Esophagus (tissue), 2 donors: ENCODE measurements around the gene APBA3. TPM values are rescaled to one million over a fixed set of nuclear protein-coding genes. Genes with fewer than 3 reads are reported as not detected.

ENCODE experiments used
- H3K27ac ChIP-seq, 2 donors: one replicate each; pipeline ENCODE4 v1.5.1; 2013; ENCODE audit warnings: low read depth in 2 of 2, mild to moderate bottlenecking in 2 of 2, inconsistent platforms in 1 of 2, low read length in 1 of 2, moderate library complexity in 1 of 2
- H3K27me3 ChIP-seq, 2 donors: one replicate each; pipeline ENCODE4 v1.6.1; 2013; ENCODE audit warnings: low read length in 2 of 2, control low read depth in 1 of 2, mild to moderate bottlenecking in 1 of 2; ENCODE audit not compliant: insufficient read depth in 2 of 2, control insufficient read depth in 1 of 2
- H3K36me3 ChIP-seq, 2 donors: one replicate each; pipeline ENCODE4 v1.6.1; 2013; ENCODE audit warnings: low read length in 1 of 2; ENCODE audit not compliant: control insufficient read depth in 2 of 2, insufficient read depth in 2 of 2
- H3K4me1 ChIP-seq, 2 donors: one replicate each; pipeline ENCODE4 v1.6.1; 2013; ENCODE audit warnings: low read length in 1 of 2; ENCODE audit not compliant: control insufficient read depth in 2 of 2, insufficient read depth in 2 of 2
- H3K4me3 ChIP-seq, 2 donors: one replicate each; pipeline ENCODE4 v1.5.1; 2013; ENCODE audit warnings: low read length in 2 of 2, mild to moderate bottlenecking in 2 of 2, low read depth in 1 of 2, moderate library complexity in 1 of 2
- H3K9me3 ChIP-seq, 2 donors: one replicate each; pipeline ENCODE4 v1.6.1; 2013; ENCODE audit warnings: mild to moderate bottlenecking in 2 of 2, low read depth in 1 of 2, low read length in 1 of 2, moderate library complexity in 1 of 2; ENCODE audit not compliant: control insufficient read depth in 2 of 2, insufficient read depth in 1 of 2
- WGBS, 2 donors: extraction: QIAGEN DNeasy Blood & Tissue Kit; methylation state at CpG; one replicate each; pipeline ENCODE4 v1.1.7; 2013; 5-methylcytosine and 5-hydroxymethylcytosine counted together
- polyA plus RNA-seq, 2 donors: library from polyadenylated mRNA; stranded (reverse); fragments of 200-250 nt; gene quantifications; one replicate each; pipeline ENCODE4 v1.2.3, GENCODE V29; 2013
- donor health status: healthy with polysubstance abuse.
- donor health status: Bipolar disorder and iron deficiency.

APBA3 gene
- polyA plus RNA-seq, 2 donors, result 12.1 to 16.3 TPM

DNA sequence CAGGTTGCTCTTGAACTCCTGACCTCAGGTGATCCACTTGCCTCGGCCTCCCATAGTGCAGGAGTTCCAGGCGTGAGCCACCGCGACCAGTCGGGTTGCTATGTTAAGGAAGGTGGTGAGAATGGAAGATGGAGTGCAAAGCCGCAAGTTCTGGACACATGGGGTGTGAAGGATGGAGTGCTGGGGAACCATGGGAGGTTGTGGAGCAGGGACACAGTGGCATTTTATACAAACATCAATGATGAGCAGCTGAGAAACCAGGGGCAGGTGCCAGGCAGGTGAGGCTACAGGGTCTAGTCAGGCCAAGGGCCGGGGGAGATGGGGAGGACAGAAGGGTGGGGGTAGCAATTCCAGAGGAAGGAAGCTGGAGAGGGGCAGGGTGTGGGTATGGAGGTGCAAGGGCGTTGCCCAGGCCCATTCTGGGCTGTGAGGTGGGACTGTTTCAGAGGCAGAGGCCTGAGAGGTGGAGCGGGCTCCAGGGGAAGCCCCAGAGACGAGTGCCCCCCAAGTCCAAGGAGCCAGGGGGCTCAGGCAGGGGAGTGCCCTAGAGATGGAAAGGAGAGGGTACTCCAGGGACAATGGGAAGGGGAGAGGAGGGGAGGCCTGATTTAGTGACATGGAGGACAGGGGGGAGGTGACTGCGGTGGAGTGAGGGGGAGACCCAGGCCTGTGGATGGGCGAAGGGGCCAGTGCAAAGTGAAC is 12.5 kb upstream of the APBA3 start:
- Histone ChIP-seq H3K4me3 (no peak overlapping the region), H3K27ac (no peak overlapping the region), H3K36me3 (peaks cover 0 to 3% of the 10 kb centered on the region in 2 donors), H3K4me1 (peaks cover 0 to 3% of the 10 kb centered on the region in 2 donors), H3K9me3 (no peaks in the 10 kb centered on the region), H3K27me3 (no peaks in the 10 kb centered on the region)
- 81 to 85% methylated on average over 12 of the region's 12 CpGs for WGBS, 2 donors

DNA sequence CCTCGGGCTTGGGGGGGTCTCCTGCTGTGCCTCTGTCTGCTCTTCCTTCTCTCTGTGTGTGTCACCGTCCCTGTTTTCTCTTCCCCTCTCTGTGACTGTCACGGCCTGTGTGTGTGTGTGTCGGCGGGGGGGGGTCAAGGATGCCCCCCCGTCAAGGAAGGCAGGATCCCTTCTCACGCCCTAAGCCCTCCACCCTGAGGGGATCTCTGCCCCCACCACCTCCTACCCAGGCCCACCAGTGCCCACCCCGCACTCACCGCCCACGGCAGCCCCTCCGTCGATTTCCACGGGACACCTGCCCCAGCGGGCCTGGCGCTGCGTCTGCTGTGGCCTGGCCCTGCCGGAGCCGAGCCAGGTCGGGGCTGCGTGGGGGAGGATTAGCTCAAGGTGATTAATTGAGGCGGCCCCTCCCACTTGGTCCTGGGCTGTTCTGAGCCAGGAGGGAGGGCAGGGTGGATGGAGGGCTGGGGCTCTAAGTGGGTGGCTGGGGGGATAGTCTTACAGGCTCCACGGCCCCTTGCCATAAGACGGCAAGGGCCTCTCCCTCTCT is 10.5 kb upstream of the APBA3 start, which contains the start of gene RAX2:
TSS of gene RAX2 (minus strand) at position 323 of the 550 bp plus-strand sequence. CDS start 486 bp downstream, outside the sequence.
- Histone ChIP-seq H3K36me3 (peaks cover 9 to 19% of the 10 kb centered on the region in 2 donors), H3K27me3 (no peaks in the 10 kb centered on the region), H3K4me1 (peaks cover 0 to 3% of the 10 kb centered on the region in 2 donors), H3K27ac (no peak within 1 kb of the TSS), H3K9me3 (no peaks in the 10 kb centered on the region), H3K4me3 (no peak within 1 kb of the TSS)
- 34 to 35% methylated on average over 23 of the region's 23 CpGs for WGBS, 2 donors

DNA sequence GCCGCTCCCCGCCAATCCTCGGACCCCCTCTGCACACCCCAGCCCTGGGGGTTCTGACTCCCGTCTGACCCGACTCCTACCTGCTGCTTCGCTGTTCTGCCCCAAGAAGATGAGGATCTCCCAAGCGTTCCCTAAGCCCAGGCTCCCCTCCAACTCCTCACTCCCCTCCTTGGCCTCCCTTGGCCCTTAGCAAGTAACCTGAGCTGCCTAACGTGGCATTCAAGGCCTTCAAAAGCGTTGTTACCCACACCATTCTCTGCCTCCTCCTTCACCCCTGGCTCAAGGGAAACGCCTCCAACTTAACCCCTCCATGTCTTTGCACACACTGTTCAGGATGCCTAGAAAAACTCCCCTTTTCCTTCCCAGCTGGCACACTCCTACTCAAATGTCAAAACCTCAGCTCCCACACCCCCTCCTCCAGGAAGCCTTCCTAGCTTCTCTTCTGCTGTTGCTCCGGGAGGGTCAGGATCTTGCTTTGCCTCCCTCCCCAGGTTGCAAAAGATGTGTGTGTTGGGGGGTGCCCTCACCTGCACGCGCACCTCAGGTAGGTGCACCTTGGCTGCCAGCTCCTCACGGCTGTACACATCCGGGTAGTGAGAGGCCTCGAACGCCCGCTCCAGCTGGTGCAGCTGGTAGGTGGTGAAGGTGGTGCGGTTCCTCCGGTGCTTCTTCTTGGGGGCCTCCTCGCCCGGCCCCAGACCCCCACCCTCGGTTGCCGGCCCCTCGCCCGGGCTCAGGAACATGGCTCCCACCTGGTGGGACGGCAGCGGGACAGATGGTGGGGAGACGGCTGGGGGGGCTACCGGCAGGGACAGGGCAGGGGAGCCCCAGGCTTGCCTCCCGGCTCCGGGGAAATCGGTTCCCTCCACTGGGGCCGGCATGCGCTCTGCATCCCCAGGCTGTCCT is 9.8 kb upstream of the APBA3 start:
- Histone ChIP-seq H3K36me3 (peaks cover 14 to 26% of the 10 kb centered on the region in 2 donors), H3K9me3 (no peaks in the 10 kb centered on the region), H3K4me3 (no peak overlapping the region), H3K4me1 (peaks cover 0 to 3% of the 10 kb centered on the region in 2 donors), H3K27ac (no peak overlapping the region), H3K27me3 (no peaks in the 10 kb centered on the region)
- 78 to 79% methylated on average over 35 of the region's 35 CpGs for WGBS, 2 donors

DNA sequence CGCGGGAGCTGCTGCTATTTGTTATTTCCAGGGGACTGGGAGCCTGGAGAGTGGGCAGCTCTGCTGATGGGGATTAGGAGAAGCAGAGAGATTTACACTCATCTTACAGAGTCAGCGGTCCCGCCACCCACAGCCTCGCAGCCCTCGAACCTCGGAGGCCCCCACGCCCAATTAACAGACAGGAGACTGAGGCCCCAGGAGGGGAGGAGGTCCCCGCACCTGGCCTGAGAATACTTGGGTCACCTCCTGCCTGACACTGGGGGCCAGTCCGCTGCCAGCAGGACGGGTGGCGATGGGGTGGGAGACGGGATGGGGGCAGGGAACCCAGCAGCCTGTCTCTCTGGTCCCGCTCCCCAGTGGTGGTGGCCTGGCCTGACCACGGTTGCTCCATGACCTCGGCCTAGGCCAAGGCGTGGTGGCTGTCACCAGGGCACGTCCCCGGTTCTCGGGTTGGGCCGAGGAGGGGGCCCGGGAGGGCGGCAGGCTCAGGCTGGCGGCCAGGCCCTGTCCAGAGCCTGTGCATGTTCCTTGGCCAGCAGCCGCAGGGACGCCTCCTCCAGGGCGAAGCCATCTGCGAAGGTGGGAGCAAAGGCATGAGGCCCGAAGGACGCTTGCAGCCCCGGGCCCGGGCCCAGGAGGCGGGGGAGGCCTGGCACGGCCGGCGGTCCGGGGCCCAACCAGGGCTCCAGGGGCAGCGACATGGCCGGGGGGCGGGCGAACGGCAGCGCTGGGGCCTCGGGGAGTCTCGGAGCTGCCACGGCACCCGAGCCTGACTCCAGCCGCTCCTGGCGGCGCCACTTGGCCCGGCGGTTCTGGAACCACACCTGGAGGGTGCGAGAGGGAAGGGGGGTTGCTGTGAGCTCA is 8.9 kb upstream of the APBA3 start:
- H3K4me1 ChIP-seq, result peaks cover 0 to 3% of the 10 kb centered on the region in 2 donors
- no peaks in the 10 kb centered on the region for H3K27me3 ChIP-seq
- H3K36me3 ChIP-seq, result peaks cover 14 to 26% of the 10 kb centered on the region in 2 donors
- no peak overlapping the region for H3K4me3 ChIP-seq
- H3K9me3 ChIP-seq, result no peaks in the 10 kb centered on the region
- H3K27ac ChIP-seq, result no peak overlapping the region
- WGBS, 2 donors, result 67 to 77% methylated on average over 46 to 53 of the region's 53 CpGs

DNA sequence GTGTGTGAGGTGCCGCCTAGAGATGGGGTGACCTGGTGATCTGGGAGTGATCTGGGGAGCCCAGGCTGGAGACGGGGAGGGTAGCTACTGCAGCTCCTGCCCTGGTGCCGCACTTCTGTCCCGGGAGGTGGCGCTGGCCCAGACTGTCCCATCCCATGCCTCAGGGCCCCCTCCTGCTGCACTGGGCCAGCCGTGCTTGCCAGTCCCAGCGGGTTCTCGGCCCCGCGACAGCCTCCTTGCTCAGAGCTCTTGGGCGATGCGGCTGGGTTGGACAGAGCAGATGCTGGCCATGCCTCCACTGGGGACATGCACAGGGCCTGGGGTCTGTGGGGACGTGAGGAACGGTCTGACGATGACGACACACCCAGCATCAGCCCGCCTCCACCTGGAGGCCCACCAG is 8.0 kb upstream of the APBA3 start:
- no peak overlapping the region for H3K27ac ChIP-seq
- no peaks in the 10 kb centered on the region for H3K9me3 ChIP-seq
- H3K27me3 ChIP-seq, result no peaks in the 10 kb centered on the region
- H3K4me3 ChIP-seq, result no peak overlapping the region
- peaks cover 0 to 3% of the 10 kb centered on the region in 2 donors for H3K4me1 ChIP-seq
- WGBS, 2 donors, result 73 to 87% methylated on average over 17 of the region's 17 CpGs
- peaks cover 14 to 30% of the 10 kb centered on the region in 2 donors for H3K36me3 ChIP-seq

DNA sequence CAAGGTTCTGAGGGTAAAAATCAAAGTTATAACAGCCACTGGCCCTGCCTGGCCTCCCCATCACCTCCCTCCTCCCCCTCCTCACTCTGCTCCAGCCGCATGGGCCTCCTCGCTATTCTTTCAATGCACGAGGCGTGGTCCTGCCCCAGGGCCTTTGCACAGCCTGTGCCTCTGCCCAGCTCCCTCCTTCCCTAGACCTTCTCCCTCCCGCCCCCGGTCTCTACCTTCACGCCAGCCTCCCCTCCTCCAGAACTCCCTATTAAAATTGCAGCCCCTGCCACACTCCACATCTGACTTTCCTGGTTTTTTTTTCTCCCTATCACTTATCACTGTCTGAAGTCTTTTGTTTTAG is 7.2 kb upstream of the APBA3 start:
- peaks cover 0 to 3% of the 10 kb centered on the region in 2 donors for H3K4me1 ChIP-seq
- no peaks in the 10 kb centered on the region for H3K9me3 ChIP-seq
- H3K27me3 ChIP-seq, result no peaks in the 10 kb centered on the region
- 84 to 90% methylated on average over 7 of the region's 7 CpGs for WGBS, 2 donors
- peaks cover 14 to 30% of the 10 kb centered on the region in 2 donors for H3K36me3 ChIP-seq
- H3K27ac ChIP-seq, result no peak overlapping the region
- H3K4me3 ChIP-seq, result no peak overlapping the region

DNA sequence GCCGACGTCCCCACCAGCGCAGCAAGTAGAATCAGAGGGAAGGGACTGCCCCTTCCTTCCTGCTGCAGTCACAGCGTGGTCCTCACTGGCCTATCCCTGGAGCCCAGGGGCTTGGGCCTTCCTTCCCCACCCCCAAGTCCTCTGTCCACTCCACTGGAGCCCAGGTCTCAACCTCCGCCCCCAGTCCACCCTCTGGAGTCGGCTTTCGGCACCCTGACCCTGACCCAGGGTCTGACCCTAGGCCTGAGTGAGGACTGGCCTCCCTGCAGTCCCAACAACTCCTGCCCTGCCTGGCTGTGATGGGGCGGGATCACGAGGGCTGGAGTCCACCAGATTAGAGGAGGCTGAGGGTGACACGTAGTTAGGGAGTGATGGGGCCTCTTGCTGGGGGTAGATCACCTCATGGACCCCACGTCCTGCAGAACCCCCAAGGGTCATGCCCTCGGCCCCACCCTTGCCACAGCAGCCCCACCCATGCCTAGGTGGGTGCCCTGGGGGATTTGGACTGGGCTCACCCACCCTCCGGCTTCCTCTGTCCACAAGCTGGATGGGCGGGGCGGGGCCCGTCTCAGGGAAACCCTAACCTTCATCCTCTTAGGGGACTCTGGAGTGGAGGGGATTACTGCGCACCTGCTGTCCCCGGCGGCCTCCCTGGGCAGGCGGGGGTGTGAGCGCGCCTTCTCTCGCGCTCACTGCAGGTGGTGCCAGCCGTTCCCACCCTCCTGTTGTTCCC is 6.7 kb upstream of the APBA3 start:
- Histone ChIP-seq H3K27me3 (no peaks in the 10 kb centered on the region), H3K27ac (no peak overlapping the region), H3K4me3 (no peak overlapping the region), H3K36me3 (peaks cover 14 to 30% of the 10 kb centered on the region in 2 donors), H3K9me3 (no peaks in the 10 kb centered on the region), H3K4me1 (peaks cover 0 to 3% of the 10 kb centered on the region in 2 donors)
- WGBS, 2 donors, result 84 to 85% methylated on average over 25 of the region's 25 CpGs

DNA sequence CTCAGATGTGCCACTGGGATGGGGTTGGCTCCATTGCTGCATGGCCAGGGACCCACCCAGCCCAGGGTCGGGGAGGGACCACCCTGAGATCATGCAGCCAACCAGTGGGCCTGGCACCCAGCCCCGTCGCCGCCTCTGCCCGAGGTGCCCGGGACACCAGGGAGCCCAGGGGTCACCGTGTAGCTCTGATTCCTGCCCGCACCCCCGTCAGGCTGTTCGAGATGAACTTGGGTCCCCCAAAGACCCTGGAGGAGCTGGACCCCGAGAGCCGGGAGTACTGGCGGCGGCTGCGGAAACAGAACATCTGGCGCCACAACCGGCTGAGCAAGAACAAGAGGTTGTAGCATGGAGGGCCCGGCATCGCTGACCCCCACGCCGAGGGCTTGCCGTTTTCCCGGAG is 5.6 kb upstream of the APBA3 start:
- no peaks in the 10 kb centered on the region for H3K9me3 ChIP-seq
- H3K27ac ChIP-seq, result no peak overlapping the region
- 88 to 92% methylated on average over 23 of the region's 23 CpGs for WGBS, 2 donors
- no peak overlapping the region for H3K4me3 ChIP-seq
- H3K36me3 ChIP-seq, result peaks cover 14 to 30% of the 10 kb centered on the region in 2 donors
- H3K27me3 ChIP-seq, result no peaks in the 10 kb centered on the region
- H3K4me1 ChIP-seq, result peaks cover 0 to 3% of the 10 kb centered on the region in 2 donors
